ENCODE results near the gene CACNG4. TPM values are rescaled to one million over a fixed set of nuclear protein-coding genes. Genes with fewer than 3 reads are reported as not detected.

The CACNG4 gene
- total RNA-seq, 1 experiment from 2014 or later: not detected

DNA sequence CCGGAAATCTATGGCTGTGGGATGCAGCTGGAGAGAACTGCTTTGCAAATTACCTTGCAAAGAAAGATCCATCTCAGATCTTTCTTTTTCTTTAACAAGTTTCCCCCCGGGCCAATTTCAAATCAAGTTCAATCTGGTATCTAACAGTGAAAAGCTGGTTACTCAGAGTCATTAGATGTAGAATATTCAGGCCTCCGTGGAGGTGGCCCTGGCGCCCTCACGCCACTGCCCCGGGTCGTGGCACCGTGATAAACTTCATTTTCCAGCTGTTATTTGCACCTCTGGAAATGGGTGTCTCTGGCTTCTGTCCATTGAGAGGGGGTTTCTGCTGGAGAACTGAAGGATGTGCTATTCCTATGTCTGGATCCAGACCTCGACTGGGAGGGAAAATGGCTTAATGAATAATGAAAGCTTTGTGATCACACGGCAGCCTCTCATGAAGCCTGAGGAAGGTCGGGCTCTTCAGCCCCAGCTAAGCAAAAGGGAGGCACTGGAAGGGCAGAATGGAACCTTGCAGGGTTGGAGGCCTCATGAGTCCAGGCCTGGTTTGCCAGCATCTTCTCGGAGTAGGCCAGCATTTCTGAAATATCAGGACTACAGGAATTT, 30.5 kb downstream of the CACNG4 start:
- Histone ChIP-seq H3K9me2 (ENCODE audit: insufficient read depth) (no peaks in the 10 kb centered on the region), H2AFZ (ENCODE audit: low read depth, low read length, poor library complexity, severe bottlenecking) (no peak overlapping the region), H3K9me3 (ENCODE audit: control insufficient read depth in 1 of 2, insufficient read depth in 1 of 2, low read depth in 1 of 2, low read length in 2 of 2) (no peaks in the 10 kb centered on the region), H3K4me1 (ENCODE audit: control insufficient read depth in 1 of 2, insufficient read depth in 2 of 2, low read length in 2 of 2) (no peaks in the 10 kb centered on the region), H3K9ac (ENCODE audit: low read length) (no peak overlapping the region), H3K4me3 (replicated peaks in 1 of 2; ENCODE audit: low read depth in 1 of 2, low read length in 2 of 2) (no peak overlapping the region), H4K20me1 (ENCODE audit: insufficient read depth) (no peaks in the 10 kb centered on the region), H3K27ac (ENCODE audit: low read depth, low read length) (no peak overlapping the region), H3K27me3 (ENCODE audit: insufficient read depth, low read length) (peaks cover under 1% of the 10 kb centered on the region; the same call in 1 of the 2 replicates), H3K4me2 (ENCODE audit: low read length) (no peak overlapping the region), H3K79me2 (ENCODE audit: insufficient read depth, low read length) (no peaks in the 10 kb centered on the region), H3K36me3 (ENCODE audit: control insufficient read depth in 1 of 2, insufficient read depth in 2 of 2, low read length in 2 of 2) (no peaks in the 10 kb centered on the region)
- no TSS peak for BruUV-seq (replicated peaks)
- intact Hi-C loops (cut with micrococcal nuclease): no loop called here
- TF ChIP-seq SIN3A (IDR thresholded peaks at IDR 0.05; ENCODE audit: low read depth) (no peak), ELF1 (IDR thresholded peaks at IDR 0.05; ENCODE audit: borderline replicate concordance, low read depth) (no peak), MAX (IDR thresholded peaks at IDR 0.05) (no peak), CEBPB (IDR thresholded peaks at IDR 0.05; ENCODE audit: low read depth) (no peak), YY1 (IDR thresholded peaks at IDR 0.05; ENCODE audit: extremely low read depth, insufficient replicate concordance, low read depth, low read length) (no peak), FOSL1 (IDR thresholded peaks at IDR 0.05; ENCODE audit: low read depth) (no peak), CBX3 (IDR thresholded peaks at IDR 0.05; ENCODE audit: low read depth) (no peak), EZH2 (IDR thresholded peaks at IDR 0.05) (no peak), EZH2phosphoT487 (IDR thresholded peaks at IDR 0.05; ENCODE audit: borderline replicate concordance) (no peak), TCF7L2 (IDR thresholded peaks at IDR 0.05; ENCODE audit: borderline replicate concordance, extremely low read depth, insufficient read depth, insufficient read length) (no peak), ZNF274 (IDR thresholded peaks at IDR 0.05; ENCODE audit: low read depth, low read length) (no peak), ATF3 (IDR thresholded peaks at IDR 0.05) (no peak)
- CTCF ChIA-PET: no interaction called here
- no peak for DNase-seq (ENCODE audit: low read depth, low spot score)
- POLR2A ChIA-PET: no interaction called here
- RAD21 ChIA-PET (ENCODE audit: low non-redundant PET in 1 of 2, low total read pairs in 2 of 2, uncharacterized antibody in 2 of 2, unreplicated experiment in 2 of 2): no interaction called here
- ATAC-seq: no peak

All from HCT116 (cell line).